ENCODE measurements around the gene FBN3.
"Not testable (repeated sequence)": the region's sequence is repeated elsewhere in the genome, so short reads cannot be mapped to it uniquely, and the experiment has no call there.

DNA sequence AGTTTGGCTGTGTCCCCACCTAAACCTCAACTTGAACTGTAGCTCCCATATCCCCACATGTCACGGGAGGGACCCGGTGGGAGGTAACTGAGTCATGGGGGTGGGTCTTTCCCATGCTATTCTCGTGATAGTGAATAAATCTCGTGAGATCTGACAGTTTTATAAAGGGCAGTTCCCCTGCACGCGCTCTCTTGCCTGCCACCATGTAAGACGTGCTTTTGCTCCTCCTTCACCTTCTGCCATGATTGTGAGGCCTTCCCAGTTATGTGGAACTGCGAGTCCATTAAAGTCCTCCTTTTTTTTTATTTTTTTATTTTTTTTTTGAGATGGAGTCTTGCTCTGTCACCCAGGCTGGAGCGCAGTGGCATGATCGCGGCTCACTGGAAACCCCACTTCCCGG is 47.5 kb downstream of the FBN3 start:
- not testable (repeated sequence) for TF ChIP-seq CTCF, POLR2A (IDR thresholded peaks at IDR 0.05)

Data from testis (tissue), 2 donors.